ENCODE measurements around the gene TUBB.

DNA sequence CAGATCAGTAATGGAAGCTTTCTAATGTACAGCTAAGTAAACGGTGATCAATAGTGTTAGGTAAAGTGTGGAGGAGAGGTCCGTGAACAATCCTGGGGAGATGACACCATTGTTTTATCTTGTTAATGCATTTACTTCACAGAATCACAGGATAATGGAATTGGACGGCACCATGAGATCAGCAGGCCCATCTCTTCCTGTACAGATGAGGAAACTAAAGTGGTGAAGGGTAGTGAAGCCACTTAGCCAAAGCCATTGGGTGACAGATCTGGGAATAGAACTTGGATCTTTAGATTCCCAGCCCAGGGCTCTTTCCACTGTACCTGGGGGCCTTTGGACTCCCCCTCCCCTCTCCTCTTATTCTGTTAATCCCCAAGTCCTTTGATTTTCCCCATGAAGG is 50.4 kb downstream of the TUBB start:
- TF ChIP-seq EZH2 (IDR thresholded peaks at IDR 0.05; ENCODE audit: borderline replicate concordance, low read length) = no peak
- TF ChIP-seq, protein P1, sequence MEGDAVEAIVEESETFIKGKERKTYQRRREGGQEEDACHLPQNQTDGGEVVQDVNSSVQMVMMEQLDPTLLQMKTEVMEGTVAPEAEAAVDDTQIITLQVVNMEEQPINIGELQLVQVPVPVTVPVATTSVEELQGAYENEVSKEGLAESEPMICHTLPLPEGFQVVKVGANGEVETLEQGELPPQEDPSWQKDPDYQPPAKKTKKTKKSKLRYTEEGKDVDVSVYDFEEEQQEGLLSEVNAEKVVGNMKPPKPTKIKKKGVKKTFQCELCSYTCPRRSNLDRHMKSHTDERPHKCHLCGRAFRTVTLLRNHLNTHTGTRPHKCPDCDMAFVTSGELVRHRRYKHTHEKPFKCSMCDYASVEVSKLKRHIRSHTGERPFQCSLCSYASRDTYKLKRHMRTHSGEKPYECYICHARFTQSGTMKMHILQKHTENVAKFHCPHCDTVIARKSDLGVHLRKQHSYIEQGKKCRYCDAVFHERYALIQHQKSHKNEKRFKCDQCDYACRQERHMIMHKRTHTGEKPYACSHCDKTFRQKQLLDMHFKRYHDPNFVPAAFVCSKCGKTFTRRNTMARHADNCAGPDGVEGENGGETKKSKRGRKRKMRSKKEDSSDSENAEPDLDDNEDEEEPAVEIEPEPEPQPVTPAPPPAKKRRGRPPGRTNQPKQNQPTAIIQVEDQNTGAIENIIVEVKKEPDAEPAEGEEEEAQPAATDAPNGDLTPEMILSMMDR (IDR thresholded peaks at IDR 0.05; ENCODE audit: low read length) = no peak

Measured in OCI-LY1 (cell line).